ENCODE results near the gene CHSY1.

GRCh38 chr15:101206176-101206591, 45.7 kb downstream of the CHSY1 start:
- TF ChIP-seq, protein P1, sequence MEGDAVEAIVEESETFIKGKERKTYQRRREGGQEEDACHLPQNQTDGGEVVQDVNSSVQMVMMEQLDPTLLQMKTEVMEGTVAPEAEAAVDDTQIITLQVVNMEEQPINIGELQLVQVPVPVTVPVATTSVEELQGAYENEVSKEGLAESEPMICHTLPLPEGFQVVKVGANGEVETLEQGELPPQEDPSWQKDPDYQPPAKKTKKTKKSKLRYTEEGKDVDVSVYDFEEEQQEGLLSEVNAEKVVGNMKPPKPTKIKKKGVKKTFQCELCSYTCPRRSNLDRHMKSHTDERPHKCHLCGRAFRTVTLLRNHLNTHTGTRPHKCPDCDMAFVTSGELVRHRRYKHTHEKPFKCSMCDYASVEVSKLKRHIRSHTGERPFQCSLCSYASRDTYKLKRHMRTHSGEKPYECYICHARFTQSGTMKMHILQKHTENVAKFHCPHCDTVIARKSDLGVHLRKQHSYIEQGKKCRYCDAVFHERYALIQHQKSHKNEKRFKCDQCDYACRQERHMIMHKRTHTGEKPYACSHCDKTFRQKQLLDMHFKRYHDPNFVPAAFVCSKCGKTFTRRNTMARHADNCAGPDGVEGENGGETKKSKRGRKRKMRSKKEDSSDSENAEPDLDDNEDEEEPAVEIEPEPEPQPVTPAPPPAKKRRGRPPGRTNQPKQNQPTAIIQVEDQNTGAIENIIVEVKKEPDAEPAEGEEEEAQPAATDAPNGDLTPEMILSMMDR (conservative IDR thresholded peaks at IDR 0.05; ENCODE audit: low read depth, low read length), result no peak
- TF ChIP-seq EZH2 (IDR thresholded peaks at IDR 0.05; ENCODE audit: borderline replicate concordance, low read depth, low read length, poor library complexity, severe bottlenecking), result no peak
